Testis (tissue), 3 donors: Measurements from ENCODE around the gene WDR17. TPM values are rescaled to one million over a fixed set of nuclear protein-coding genes. Genes with fewer than 3 reads are reported as not detected.

Source experiments
- DNase-seq: peaks from one replicate; pipeline ENCODE4 v3.0.0-alpha.2; 2019
- H3K27ac ChIP-seq, 2 donors: fragments of 200-600 bp; sonication (generic); one replicate each; pipeline ENCODE4 v1.5.1; 2019
- H3K27me3 ChIP-seq: fragments of 200-600 bp; sonication (generic); one replicate; pipeline ENCODE4 v1.5.1; 2019
- H3K36me3 ChIP-seq: fragments of 200-600 bp; sonication (generic); one replicate; pipeline ENCODE4 v1.5.1; 2017; ENCODE audit warnings: low read depth; ENCODE audit errors: missing control alignments
- H3K4me1 ChIP-seq: fragments of 200-600 bp; sonication (generic); one replicate; pipeline ENCODE4 v1.5.1; 2019
- H3K4me3 ChIP-seq, 2 donors: fragments of 200-600 bp; sonication (generic); one replicate each; pipeline ENCODE4 v1.5.1; 2017 to 2019
- H3K9me3 ChIP-seq: fragments of 200-600 bp; sonication (generic); one replicate; pipeline ENCODE4 v1.5.1; 2017
- POLR2A ChIP-seq: fragments of 450-650 bp; IDR thresholded peaks from one replicate; pipeline ENCODE4 v1.6.1; 2017; ENCODE audit warnings: antibody characterized with exemption, mild to moderate bottlenecking, moderate library complexity
- WGBS, 2 donors: methylation state at CpG; one replicate each; pipeline ENCODE4 v1.1.5; 2018; 5-methylcytosine and 5-hydroxymethylcytosine counted together
- intact Hi-C: fragments of 100-400 bp; cut with DNase I; formaldehyde crosslinking; loops from one replicate; pipeline ENCODE4 v1.15.1; 2023; ENCODE audit warnings: low total_unique reads
- polyA plus RNA-seq: library from polyadenylated mRNA; stranded (reverse); fragments of 350-450 nt; fragmentation: Illumina TruSeq; extraction: RNeasy Lipid Tissue Mini Kit (QIAGEN cat#74804); gene quantifications from one replicate; pipeline ENCODE4 v1.2.3, GENCODE V29; 2014; ENCODE audit warnings: low read depth, low replicate concordance; ENCODE audit not compliant: insufficient read depth
- total RNA-seq, 2 donors: library from RNA; depleted of rRNA; stranded (reverse); fragments of >200 nt; gene quantifications; one replicate each; pipeline ENCODE4 v1.2.3, GENCODE V29; 2016
- TF ChIP-seq, protein P1 (sequence below), 3 experiments: fragments of 450-650 bp in 2 of 3; fragments of 200-600 bp in 1 of 3; sonication (generic) in 1 of 3; IDR thresholded peaks; one replicate each; pipeline ENCODE4 v1.5.1; 2016 to 2019; ENCODE audit warnings: antibody characterized with exemption in 3 of 3, mild to moderate bottlenecking in 2 of 3, moderate library complexity in 1 of 3

Gene WDR17
- total and polyA plus RNA-seq, 3 donors from 2014 or later, result 4.8 to 10.2 (median 9.3) TPM

DNA sequence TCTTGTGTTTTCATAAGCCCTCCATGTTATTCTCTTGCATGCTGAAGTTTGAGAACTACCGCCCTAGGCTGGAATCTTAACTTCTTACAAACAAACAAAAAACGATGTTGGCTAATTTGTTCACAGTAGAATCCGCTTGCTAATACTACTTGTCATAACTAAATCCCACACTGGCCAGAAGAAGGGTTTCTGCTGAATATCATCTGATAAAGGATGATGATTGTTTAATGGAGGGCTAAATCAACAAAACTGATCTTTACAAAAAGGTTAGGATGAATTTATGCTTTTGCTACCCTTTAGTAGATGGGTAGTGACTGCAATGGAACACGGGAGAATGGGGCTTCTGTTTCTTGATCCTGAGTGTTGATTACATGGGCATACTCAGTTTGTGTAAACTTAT, 87.5 kb downstream of the WDR17 start:
- TF ChIP-seq POLR2A, result no peak
- TF ChIP-seq, protein P1, sequence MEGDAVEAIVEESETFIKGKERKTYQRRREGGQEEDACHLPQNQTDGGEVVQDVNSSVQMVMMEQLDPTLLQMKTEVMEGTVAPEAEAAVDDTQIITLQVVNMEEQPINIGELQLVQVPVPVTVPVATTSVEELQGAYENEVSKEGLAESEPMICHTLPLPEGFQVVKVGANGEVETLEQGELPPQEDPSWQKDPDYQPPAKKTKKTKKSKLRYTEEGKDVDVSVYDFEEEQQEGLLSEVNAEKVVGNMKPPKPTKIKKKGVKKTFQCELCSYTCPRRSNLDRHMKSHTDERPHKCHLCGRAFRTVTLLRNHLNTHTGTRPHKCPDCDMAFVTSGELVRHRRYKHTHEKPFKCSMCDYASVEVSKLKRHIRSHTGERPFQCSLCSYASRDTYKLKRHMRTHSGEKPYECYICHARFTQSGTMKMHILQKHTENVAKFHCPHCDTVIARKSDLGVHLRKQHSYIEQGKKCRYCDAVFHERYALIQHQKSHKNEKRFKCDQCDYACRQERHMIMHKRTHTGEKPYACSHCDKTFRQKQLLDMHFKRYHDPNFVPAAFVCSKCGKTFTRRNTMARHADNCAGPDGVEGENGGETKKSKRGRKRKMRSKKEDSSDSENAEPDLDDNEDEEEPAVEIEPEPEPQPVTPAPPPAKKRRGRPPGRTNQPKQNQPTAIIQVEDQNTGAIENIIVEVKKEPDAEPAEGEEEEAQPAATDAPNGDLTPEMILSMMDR (IDR thresholded peaks at IDR 0.05), result no peak
- Histone ChIP-seq H3K4me1 (no peaks in the 10 kb centered on the region), H3K36me3 (no peaks in the 10 kb centered on the region), H3K27me3 (no peaks in the 10 kb centered on the region), H3K27ac (no peak overlapping the region), H3K4me3 (no peak overlapping the region), H3K9me3 (no peaks in the 10 kb centered on the region)
- no peak for DNase-seq
- WGBS, 2 donors, result 74 to 76% methylated on average over 4 of the region's 4 CpGs
- intact Hi-C loops, result no loop called here

- H3K4me1 ChIP-seq, result no peaks in the 10 kb centered on the region
- TF ChIP-seq, protein P1 (IDR thresholded peaks at IDR 0.05), result no peak
- TF ChIP-seq POLR2A, result no peak
- intact Hi-C loops, result no loop called here
- DNase-seq, result no peak
- no peak overlapping the region for H3K4me3 ChIP-seq
- H3K27me3 ChIP-seq, result no peaks in the 10 kb centered on the region
- H3K36me3 ChIP-seq, result no peaks in the 10 kb centered on the region
- no peak overlapping the region for H3K27ac ChIP-seq
- H3K9me3 ChIP-seq, result no peaks in the 10 kb centered on the region
- WGBS, 2 donors, result 94 to 97% methylated on average over 5 of the region's 5 CpGs
Measured at GRCh38 chr4:176156656-176157055, 91.0 kb downstream of the WDR17 start.

GRCh38 chr4:176163041-176163440, 97.4 kb downstream of the WDR17 start:
- Histone ChIP-seq H3K4me3 (no peak overlapping the region), H3K27me3 (no peaks in the 10 kb centered on the region), H3K4me1 (no peaks in the 10 kb centered on the region), H3K27ac (no peak overlapping the region), H3K36me3 (no peaks in the 10 kb centered on the region), H3K9me3 (no peaks in the 10 kb centered on the region)
- WGBS, 2 donors, result 96 to 100% methylated on average over 3 of the region's 3 CpGs
- DNase-seq, result no peak
- TF ChIP-seq, protein P1 (IDR thresholded peaks at IDR 0.05), result no peak
- no peak for TF ChIP-seq POLR2A
- intact Hi-C loops, result no loop called here

GRCh38 chr4:176185051-176185450, 119.4 kb downstream of the WDR17 start:
- intact Hi-C loops, result no loop called here
- H3K4me3 ChIP-seq, result no peak overlapping the region
- 55 to 59% methylated on average over 1 of the region's 1 CpG for WGBS, 2 donors
- DNase-seq, result no peak
- H3K4me1 ChIP-seq, result no peaks in the 10 kb centered on the region
- H3K27me3 ChIP-seq, result no peaks in the 10 kb centered on the region
- TF ChIP-seq POLR2A, result no peak
- TF ChIP-seq, protein P1 (IDR thresholded peaks at IDR 0.05), result no peak
- H3K27ac ChIP-seq, result no peak overlapping the region
- no peaks in the 10 kb centered on the region for H3K36me3 ChIP-seq
- H3K9me3 ChIP-seq, result no peaks in the 10 kb centered on the region

DNA sequence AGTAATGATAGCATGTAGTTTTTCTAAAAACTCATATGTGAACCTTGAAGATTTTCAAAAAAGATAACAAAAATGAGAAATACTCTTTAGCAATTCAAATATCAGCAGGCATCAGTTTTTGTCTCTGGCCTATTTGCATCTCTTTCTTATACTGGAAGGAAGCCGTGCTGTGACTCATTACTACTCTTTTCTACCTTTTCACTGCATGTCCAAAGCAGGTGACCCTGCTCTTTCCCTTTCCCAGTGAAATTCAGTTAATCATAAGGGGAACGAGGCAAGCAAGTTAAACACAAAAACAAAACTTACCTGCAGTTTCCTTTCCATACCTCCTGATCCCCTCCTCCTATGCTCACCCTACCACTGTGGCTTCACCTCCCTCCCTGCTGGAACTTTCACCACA, 120.4 kb downstream of the WDR17 start:
- DNase-seq, result no peak
- H3K27ac ChIP-seq, result no peak overlapping the region
- H3K36me3 ChIP-seq, result no peaks in the 10 kb centered on the region
- no peak for TF ChIP-seq POLR2A
- TF ChIP-seq, protein P1 (IDR thresholded peaks at IDR 0.05), result no peak
- WGBS, 2 donors, result 69 to 94% methylated on average over 2 of the region's 2 CpGs
- no peaks in the 10 kb centered on the region for H3K27me3 ChIP-seq
- H3K4me3 ChIP-seq, result no peak overlapping the region
- H3K9me3 ChIP-seq, result no peaks in the 10 kb centered on the region
- intact Hi-C loops, result no loop called here
- no peaks in the 10 kb centered on the region for H3K4me1 ChIP-seq
